HEK293T (cell line): ENCODE results near the gene RAPGEF1.

ENCODE experiments used
- CTCF ChIA-PET: fragments of 350-600 bp; formaldehyde crosslinking; extraction: SDS; loops from one replicate; lab custom pipeline; 2021; ENCODE audit warnings: antibody characterized with exemption, inconsistent platforms; lab: Yijun Ruan, JAX
- POLR2A ChIA-PET: fragments of 350-600 bp; formaldehyde crosslinking; extraction: SDS; loops from one replicate; lab custom pipeline; 2020; ENCODE audit warnings: antibody characterized with exemption, inconsistent platforms; lab: Yijun Ruan, JAX
- DNase-seq: peaks from one replicate; pipeline ENCODE4 v3.0.0; 2012; ENCODE audit warnings: mixed read lengths; ENCODE audit errors: extremely low spot score
- ARNT ChIP-seq: fragments of 450-650 bp; IDR thresholded peaks from 2 replicates; pipeline ENCODE4 v1.6.1; 2017; ENCODE audit warnings: mild to moderate bottlenecking
- BHLHE40 ChIP-seq: fragments of 450-650 bp; IDR thresholded peaks from 2 replicates; pipeline ENCODE4 v1.6.1; 2016; ENCODE audit warnings: mild to moderate bottlenecking, moderate library complexity, borderline replicate concordance
- CTBP1 ChIP-seq: fragments of 450-650 bp; IDR thresholded peaks from 2 replicates; pipeline ENCODE4 v1.6.1; 2016; ENCODE audit warnings: borderline replicate concordance
- ELF4 ChIP-seq: fragments of 450-650 bp; IDR thresholded peaks from 2 replicates; pipeline ENCODE4 v1.6.1; 2017; ENCODE audit warnings: antibody characterized with exemption
- FOXA1 ChIP-seq: fragments of 450-650 bp; IDR thresholded peaks from 2 replicates; pipeline ENCODE4 v1.6.1; 2016; ENCODE audit warnings: mild to moderate bottlenecking
- FOXK2 ChIP-seq: fragments of 450-650 bp; IDR thresholded peaks from 2 replicates; pipeline ENCODE4 v1.6.1; 2016; ENCODE audit warnings: mild to moderate bottlenecking
- FOXM1 ChIP-seq: fragments of 450-650 bp; IDR thresholded peaks from 2 replicates; pipeline ENCODE4 v1.6.1; 2017; ENCODE audit warnings: mild to moderate bottlenecking, borderline replicate concordance
- HDGF ChIP-seq: fragments of 450-650 bp; IDR thresholded peaks from 2 replicates; pipeline ENCODE4 v1.6.1; 2017; ENCODE audit warnings: antibody characterized with exemption, borderline replicate concordance
- L3MBTL2 ChIP-seq: fragments of 450-650 bp; conservative IDR thresholded peaks from 2 replicates; pipeline ENCODE4 v1.6.1; 2016; ENCODE audit warnings: mild to moderate bottlenecking
- LEF1 ChIP-seq: fragments of 450-650 bp; IDR thresholded peaks from 2 replicates; pipeline ENCODE4 v1.6.1; 2017; ENCODE audit warnings: mild to moderate bottlenecking, borderline replicate concordance
- NFRKB ChIP-seq: fragments of 450-650 bp; IDR thresholded peaks from 2 replicates; pipeline ENCODE4 v1.6.1; 2016; ENCODE audit warnings: mild to moderate bottlenecking, moderate library complexity
- SP1 ChIP-seq: fragments of 450-650 bp; IDR thresholded peaks from 2 replicates; pipeline ENCODE4 v1.6.1; 2017
- SUZ12 ChIP-seq: fragments of 450-650 bp; IDR thresholded peaks from 2 replicates; pipeline ENCODE4 v1.6.1; 2016; ENCODE audit warnings: mild to moderate bottlenecking
- TARDBP ChIP-seq: fragments of 450-650 bp; IDR thresholded peaks from 2 replicates; pipeline ENCODE4 v1.6.1; 2016
- ZNF384 ChIP-seq: fragments of 450-650 bp; IDR thresholded peaks from 2 replicates; pipeline ENCODE4 v1.6.1; 2016
- TF ChIP-seq, protein P1 (sequence below): fragments of 450-650 bp; IDR thresholded peaks from 2 replicates; pipeline ENCODE4 v1.6.1; 2016

Gene RAPGEF1

DNA sequence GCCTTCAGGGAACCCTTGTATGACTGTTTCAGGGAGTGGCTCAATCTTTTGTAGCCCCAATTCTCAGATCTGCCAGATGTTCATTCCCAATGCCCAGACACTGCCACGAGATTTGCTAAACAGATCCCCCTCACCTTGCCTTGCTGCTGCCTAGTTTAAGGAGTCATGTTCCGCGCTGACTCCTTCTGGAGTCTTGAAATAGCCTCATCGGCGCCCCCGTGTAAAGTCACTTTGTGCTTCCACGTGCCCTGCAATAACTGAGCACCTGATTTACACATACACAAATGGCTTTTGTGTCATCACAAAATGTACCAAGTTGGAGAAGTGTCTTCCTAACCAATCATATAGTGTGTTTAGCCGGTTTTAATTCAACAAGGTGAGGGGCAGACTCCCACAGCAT is 132.3 kb downstream of the RAPGEF1 start:
- CTCF ChIA-PET: no interaction called here
- POLR2A ChIA-PET: interaction anchor here (1.0 kb wide), 1 partner anchor 13 kb away, joined by 3 read pairs; no protein-coding TSS in a partner anchor
- TF ChIP-seq NFRKB (no peak), SP1 (no peak), TARDBP (no peak), CTBP1 (no peak), BHLHE40 (no peak)
- TF ChIP-seq, protein P1, sequence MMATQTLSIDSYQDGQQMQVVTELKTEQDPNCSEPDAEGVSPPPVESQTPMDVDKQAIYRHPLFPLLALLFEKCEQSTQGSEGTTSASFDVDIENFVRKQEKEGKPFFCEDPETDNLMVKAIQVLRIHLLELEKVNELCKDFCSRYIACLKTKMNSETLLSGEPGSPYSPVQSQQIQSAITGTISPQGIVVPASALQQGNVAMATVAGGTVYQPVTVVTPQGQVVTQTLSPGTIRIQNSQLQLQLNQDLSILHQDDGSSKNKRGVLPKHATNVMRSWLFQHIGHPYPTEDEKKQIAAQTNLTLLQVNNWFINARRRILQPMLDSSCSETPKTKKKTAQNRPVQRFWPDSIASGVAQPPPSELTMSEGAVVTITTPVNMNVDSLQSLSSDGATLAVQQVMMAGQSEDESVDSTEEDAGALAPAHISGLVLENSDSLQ: no peak
- DNase-seq: no peak

DNA sequence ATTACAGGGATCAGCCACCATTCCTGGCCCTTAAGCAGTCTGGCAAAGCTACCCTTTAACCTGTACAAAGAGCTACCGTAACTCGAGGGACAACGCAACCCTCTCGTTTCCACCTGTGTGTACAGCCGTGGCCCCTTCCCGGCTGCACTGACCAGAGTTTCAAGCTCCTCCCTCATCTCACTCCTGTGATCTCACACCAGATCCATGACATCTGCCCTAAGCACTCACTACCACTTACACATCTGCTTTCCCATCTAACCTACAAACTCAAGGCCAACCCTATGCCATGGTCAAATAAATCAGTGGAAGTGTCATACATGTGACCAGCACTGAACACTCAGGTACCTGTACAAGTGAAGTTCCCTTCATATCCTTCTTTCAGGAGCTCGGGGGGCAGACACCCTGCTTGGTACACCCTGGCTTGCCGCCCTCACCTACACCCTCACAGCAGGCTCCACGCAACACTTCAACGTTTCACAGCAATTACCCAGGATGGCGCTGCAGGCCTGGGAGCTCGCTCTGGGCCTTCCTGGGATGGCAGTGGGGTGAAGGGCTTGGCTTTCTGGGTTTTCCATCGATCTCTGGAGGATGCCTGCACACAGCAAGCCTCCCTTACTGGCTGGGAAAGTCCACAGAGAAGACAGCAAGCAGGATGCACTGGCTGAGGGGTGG is 132.8 kb downstream of the RAPGEF1 start:
- POLR2A ChIA-PET: interaction anchor here (1.0 kb wide), 1 partner anchor 13 kb away, joined by 3 read pairs; no protein-coding TSS in a partner anchor
- TF ChIP-seq ELF4 (no peak), HDGF (no peak), SUZ12 (no peak), CTBP1 (no peak)
- TF ChIP-seq, protein P1: no peak
- no peak for DNase-seq
- CTCF ChIA-PET: no interaction called here

DNA sequence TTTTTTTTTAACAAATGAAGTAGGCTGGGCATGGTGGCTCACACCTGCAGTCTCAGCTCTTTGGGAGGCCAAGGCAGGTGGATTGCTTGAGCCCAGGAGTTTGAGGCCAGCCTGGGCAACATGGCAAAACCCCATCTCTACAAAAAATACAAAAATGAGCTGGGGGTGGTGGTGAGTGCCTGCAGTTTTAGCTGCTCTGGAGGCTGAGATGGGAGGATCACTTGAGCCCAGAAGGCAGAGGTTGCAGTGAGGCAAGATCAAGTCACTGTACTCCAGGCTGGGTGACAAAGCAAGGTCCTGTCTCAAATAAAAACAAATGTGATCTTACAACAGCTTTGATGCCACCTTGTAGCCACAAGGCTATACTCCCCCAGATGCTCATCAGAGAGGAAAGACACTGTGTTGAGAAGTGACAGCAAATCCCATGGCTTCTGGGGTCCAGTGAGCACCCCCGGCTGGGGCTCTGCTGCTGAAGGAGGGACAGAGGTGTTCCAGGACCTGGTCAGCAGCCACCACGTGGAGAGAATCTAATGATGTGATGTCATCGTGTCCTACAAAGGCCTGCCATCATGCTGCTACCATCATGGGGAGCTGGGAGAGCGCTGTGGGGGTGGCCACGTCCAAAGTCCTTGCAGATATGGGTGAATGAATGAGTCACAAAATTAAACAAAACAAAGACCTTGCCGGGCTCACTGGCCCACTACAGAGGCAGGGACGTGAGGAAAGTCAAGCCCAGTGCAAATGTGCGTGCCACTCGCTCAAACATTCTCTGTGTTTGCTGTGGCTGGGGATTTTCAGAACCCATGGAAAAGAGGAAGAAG is 133.9 kb downstream of the RAPGEF1 start:
- no peak for TF ChIP-seq NFRKB
- TF ChIP-seq SUZ12: no peak
- TF ChIP-seq, protein P1: no peak
- no peak for TF ChIP-seq CTBP1
- no peak for TF ChIP-seq TARDBP
- no peak for TF ChIP-seq L3MBTL2
- TF ChIP-seq ELF4: no peak
- TF ChIP-seq ARNT: no peak
- no peak for TF ChIP-seq FOXK2
- TF ChIP-seq FOXA1: no peak
- ChIA-PET CTCF (no interaction called here), POLR2A (no interaction called here)
- DNase-seq: no peak

DNA sequence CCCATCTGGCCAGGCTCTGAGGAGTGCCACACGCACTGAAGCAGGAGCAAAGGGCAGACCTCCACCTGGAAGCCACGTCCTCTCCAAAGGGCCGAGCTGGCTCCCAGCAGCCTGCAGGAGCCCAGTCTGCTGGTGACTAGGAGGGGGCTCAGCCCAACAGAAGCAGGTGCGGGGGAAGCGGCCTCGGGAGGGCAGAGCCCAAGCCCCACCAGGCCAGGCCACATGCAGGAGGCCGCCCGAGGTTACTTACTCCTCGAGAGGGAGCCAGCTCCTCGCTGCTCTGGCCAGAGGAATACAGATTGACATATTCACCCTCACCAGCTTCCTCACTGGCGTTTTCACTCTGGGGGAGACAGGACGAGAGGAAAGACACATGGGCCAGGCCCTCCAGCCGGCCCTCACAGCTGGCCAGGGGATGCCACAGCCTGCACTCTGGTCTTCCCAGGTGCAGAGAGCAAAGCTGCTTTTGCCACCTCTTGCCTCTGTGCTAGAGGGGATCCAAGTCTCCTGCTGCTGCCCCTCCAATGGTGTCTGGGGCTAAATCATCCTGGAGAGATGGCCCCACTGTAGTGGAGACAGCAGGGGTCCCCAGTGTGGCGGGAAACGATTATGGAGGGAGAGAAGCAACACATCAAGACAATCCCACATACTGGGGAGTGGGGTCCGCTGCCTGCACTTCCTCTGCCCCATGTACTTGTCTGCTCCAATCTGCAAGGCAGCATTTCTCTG is 136.0 kb downstream of the RAPGEF1 start:
- DNase-seq: no peak
- ChIA-PET POLR2A (no interaction called here), CTCF (no interaction called here)
- TF ChIP-seq HDGF: no peak
- TF ChIP-seq ZNF384: no peak
- TF ChIP-seq FOXM1: no peak
- no peak for TF ChIP-seq NFRKB
- no peak for TF ChIP-seq TARDBP
- no peak for TF ChIP-seq ARNT
- TF ChIP-seq, protein P1: no peak
- no peak for TF ChIP-seq L3MBTL2
- no peak for TF ChIP-seq BHLHE40
- no peak for TF ChIP-seq CTBP1
- no peak for TF ChIP-seq LEF1
- no peak for TF ChIP-seq ELF4
- no peak for TF ChIP-seq SP1
- no peak for TF ChIP-seq FOXK2
- no peak for TF ChIP-seq SUZ12
- no peak for TF ChIP-seq FOXA1

DNA sequence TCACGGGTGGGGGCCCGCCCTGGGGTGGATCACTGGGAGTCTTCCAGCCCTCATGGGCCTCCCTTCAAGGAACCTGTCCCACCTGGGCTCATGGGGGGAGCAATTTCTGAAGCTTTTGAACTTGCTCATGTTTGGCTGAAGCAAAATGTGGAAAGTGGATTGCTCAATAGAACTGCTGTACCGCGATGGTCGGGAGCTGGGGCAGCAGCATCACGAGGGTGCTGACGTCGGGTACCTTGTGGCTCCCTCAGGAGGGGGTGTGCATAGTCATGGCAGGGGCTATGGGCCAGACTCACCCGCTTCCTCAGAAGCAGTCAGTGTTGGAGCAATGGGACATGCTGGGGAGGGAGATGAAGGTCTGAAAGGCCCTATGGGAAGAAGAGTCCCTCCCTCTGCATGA is 136.7 kb downstream of the RAPGEF1 start:
- POLR2A ChIA-PET: no interaction called here
- TF ChIP-seq CTBP1: no peak
- TF ChIP-seq FOXK2: no peak
- no peak for TF ChIP-seq ZNF384
- TF ChIP-seq ARNT: no peak
- TF ChIP-seq, protein P1: no peak
- no peak for TF ChIP-seq NFRKB
- no peak for TF ChIP-seq SUZ12
- CTCF ChIA-PET: no interaction called here
- no peak for DNase-seq
